WERI-Rb-1 (cell line): ENCODE measurements around the gene USP1.

ENCODE experiments used
- DNase-seq: peaks from one replicate; pipeline ENCODE4 v3.0.0-alpha.2; 2020
- H3K27ac ChIP-seq: fragments of 250-450 bp; sonication (Bioruptor Pico); 2 replicates; pipeline ENCODE4 v1.5.1; 2020; ENCODE audit warnings: mild to moderate bottlenecking, moderate library complexity
- H3K27me3 ChIP-seq: fragments of 250-450 bp; sonication (Bioruptor Pico); 2 replicates; pipeline ENCODE4 v1.5.1; 2021; ENCODE audit warnings: mild to moderate bottlenecking, low read depth, moderate library complexity; ENCODE audit not compliant: insufficient read depth, severe bottlenecking
- H3K36me3 ChIP-seq: fragments of 250-450 bp; sonication (Bioruptor Pico); 2 replicates; pipeline ENCODE4 v1.5.1; 2020; ENCODE audit warnings: mild to moderate bottlenecking, moderate library complexity
- H3K4me3 ChIP-seq: 2 replicates; pipeline ENCODE4 v1.5.1; 2011; ENCODE audit warnings: low read depth, mild to moderate bottlenecking, control low read depth, low read length
- H3K9me3 ChIP-seq: fragments of 250-450 bp; sonication (Bioruptor Pico); 2 replicates; pipeline ENCODE4 v1.5.1; 2021; ENCODE audit warnings: mild to moderate bottlenecking, moderate library complexity; ENCODE audit not compliant: severe bottlenecking
- TF ChIP-seq, protein P1 (sequence below): IDR thresholded peaks from 2 replicates; pipeline ENCODE4 v1.5.1; 2011; ENCODE audit warnings: low read depth, mild to moderate bottlenecking, control low read depth, inconsistent platforms, low read length

The USP1 gene

DNA sequence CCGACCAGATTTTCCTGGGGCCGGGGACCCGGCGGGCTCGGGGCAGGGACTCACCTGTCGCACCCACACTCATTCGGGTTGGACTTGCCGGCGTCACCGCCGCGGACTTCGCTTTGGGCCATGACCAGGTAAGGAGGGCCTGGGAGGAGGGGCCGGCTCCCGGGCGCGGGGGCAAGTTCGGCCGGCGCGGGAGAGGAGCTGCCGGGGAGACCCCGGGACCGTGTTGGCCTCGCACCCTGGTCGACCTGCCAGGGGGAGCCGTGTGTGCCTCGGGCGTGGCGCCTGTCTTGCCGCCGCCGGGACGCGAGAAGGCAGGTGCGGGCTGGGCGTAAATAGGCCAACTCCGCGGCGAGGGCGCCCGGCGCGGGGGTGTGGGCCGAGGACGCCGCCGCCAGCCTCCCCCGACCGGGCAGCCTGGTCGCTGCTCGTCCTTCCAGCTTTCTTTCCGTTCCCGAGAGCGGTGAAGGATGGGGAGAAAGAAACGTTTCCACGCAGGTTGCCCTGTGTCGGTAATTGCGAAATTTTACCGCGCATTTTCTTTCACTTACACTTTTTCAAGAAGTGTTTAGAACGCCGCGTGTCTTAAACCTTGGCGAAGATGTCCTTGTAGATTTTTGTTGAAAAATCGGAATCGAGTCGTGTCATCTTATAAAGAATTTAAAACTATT, 558 bp downstream of the USP1 start:
- Histone ChIP-seq H3K36me3 (peaks cover 44% of the 10 kb centered on the region), H3K27me3 (no peaks in the 10 kb centered on the region), H3K4me3 (peak overlapping the region; percentile 93), H3K9me3 (no peaks in the 10 kb centered on the region), H3K27ac (peak overlapping the region; percentile 100)
- no peak for DNase-seq
- TF ChIP-seq, protein P1, sequence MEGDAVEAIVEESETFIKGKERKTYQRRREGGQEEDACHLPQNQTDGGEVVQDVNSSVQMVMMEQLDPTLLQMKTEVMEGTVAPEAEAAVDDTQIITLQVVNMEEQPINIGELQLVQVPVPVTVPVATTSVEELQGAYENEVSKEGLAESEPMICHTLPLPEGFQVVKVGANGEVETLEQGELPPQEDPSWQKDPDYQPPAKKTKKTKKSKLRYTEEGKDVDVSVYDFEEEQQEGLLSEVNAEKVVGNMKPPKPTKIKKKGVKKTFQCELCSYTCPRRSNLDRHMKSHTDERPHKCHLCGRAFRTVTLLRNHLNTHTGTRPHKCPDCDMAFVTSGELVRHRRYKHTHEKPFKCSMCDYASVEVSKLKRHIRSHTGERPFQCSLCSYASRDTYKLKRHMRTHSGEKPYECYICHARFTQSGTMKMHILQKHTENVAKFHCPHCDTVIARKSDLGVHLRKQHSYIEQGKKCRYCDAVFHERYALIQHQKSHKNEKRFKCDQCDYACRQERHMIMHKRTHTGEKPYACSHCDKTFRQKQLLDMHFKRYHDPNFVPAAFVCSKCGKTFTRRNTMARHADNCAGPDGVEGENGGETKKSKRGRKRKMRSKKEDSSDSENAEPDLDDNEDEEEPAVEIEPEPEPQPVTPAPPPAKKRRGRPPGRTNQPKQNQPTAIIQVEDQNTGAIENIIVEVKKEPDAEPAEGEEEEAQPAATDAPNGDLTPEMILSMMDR = no peak

DNA sequence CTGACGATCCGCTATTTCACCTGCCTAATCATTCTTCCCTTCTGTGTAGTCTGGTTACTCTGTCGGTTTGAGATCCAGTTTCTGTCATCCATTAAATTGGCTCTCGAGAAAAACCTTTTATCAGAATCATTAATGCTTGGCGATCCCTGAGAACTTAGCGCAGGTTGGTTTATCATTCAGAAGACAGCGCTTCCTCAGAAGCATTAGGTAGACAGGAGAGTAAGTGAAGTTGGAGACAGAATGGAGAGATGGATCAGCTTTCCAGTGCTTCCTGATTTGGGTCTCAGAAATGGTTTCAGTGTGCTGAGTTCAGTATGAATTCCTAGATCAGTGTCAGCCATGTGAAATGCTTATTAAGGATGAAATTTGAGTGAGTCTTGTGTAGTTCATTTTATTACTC, 1.3 kb downstream of the USP1 start:
- peaks cover 51% of the 10 kb centered on the region for H3K36me3 ChIP-seq
- H3K27me3 ChIP-seq = no peaks in the 10 kb centered on the region
- H3K27ac ChIP-seq = peak overlapping the region; percentile 100
- no peaks in the 10 kb centered on the region for H3K9me3 ChIP-seq
- TF ChIP-seq, protein P1 = no peak
- DNase-seq = no peak
- peak overlapping the region; percentile 93 for H3K4me3 ChIP-seq

GRCh38 chr1:62439652-62440371, 3.0 kb downstream of the USP1 start:
- Histone ChIP-seq H3K4me3 (peak overlapping the region; percentile 7; the same call in 1 of the 2 replicates), H3K9me3 (no peaks in the 10 kb centered on the region), H3K27ac (no peak overlapping the region), H3K27me3 (no peaks in the 10 kb centered on the region), H3K36me3 (peaks cover 68% of the 10 kb centered on the region)
- TF ChIP-seq, protein P1 = no peak
- DNase-seq = no peak

GRCh38 chr1:62444701-62445100, 7.9 kb downstream of the USP1 start:
- no peak overlapping the region for H3K4me3 ChIP-seq
- H3K36me3 ChIP-seq = peaks cover 98% of the 10 kb centered on the region
- no peak overlapping the region for H3K27ac ChIP-seq

GRCh38 chr1:62448221-62448933, 11.5 kb downstream of the USP1 start:
- Histone ChIP-seq H3K36me3 (peaks cover 99% of the 10 kb centered on the region), H3K4me3 (no peak overlapping the region), H3K27ac (no peak overlapping the region)

More at GRCh38 chr1:62444701-62445100, 7.9 kb downstream of the USP1 start:
- Histone ChIP-seq H3K9me3 (no peaks in the 10 kb centered on the region), H3K27me3 (no peaks in the 10 kb centered on the region)
- TF ChIP-seq, protein P1 = no peak
- DNase-seq = no peak

More at GRCh38 chr1:62448221-62448933, 11.5 kb downstream of the USP1 start:
- TF ChIP-seq, protein P1 = no peak
- H3K9me3 ChIP-seq = no peaks in the 10 kb centered on the region
- H3K27me3 ChIP-seq = no peaks in the 10 kb centered on the region
- no peak for DNase-seq
